Astrocyte of the spinal cord (primary cell): ENCODE measurements around the gene PHOX2B.

Experiments used
- DNase-seq: peaks from one replicate; pipeline ENCODE4 v3.0.0; 2011; ENCODE audit warnings: low read depth, low spot score
- H3K4me3 ChIP-seq: 2 replicates; pipeline ENCODE4 v1.5.1; 2011; ENCODE audit warnings: low read depth, mild to moderate bottlenecking, low read length, moderate library complexity
- CTCF ChIP-seq: IDR thresholded peaks from 2 replicates; pipeline ENCODE4 v1.5.1; 2012; ENCODE audit warnings: low read depth, mild to moderate bottlenecking, low read length, inconsistent platforms
- in situ Hi-C: cut with HindIII; loops from 2 replicates; pipeline ENCODE4 v1.10.0; 2017; ENCODE audit warnings: low sequenced_read_pairs

PHOX2B gene

GRCh38 chr4:41787931-41788330 lies 39.4 kb upstream of the PHOX2B start:
- DNase-seq = no peak
- in situ Hi-C loops = no loop called here
- no peak overlapping the region for H3K4me3 ChIP-seq
- TF ChIP-seq CTCF = no peak

GRCh38 chr4:41785665-41786064 lies 37.1 kb upstream of the PHOX2B start:
- DNase-seq = no peak
- in situ Hi-C loops = no loop called here
- no peak overlapping the region for H3K4me3 ChIP-seq
- TF ChIP-seq CTCF = no peak

- no peak for TF ChIP-seq CTCF
- DNase-seq = no peak
- in situ Hi-C loops = no loop called here
- H3K4me3 ChIP-seq = no peak overlapping the region
Measured at GRCh38 chr4:41784191-41784979, 35.9 kb upstream of the PHOX2B start.

- no peak overlapping the region for H3K4me3 ChIP-seq
- TF ChIP-seq CTCF = no peak
- in situ Hi-C loops = no loop called here
- DNase-seq = no peak
Measured at GRCh38 chr4:41776466-41776865, 27.9 kb upstream of the PHOX2B start.

GRCh38 chr4:41763729-41764128 lies 15.2 kb upstream of the PHOX2B start:
- in situ Hi-C loops = no loop called here

GRCh38 chr4:41758884-41759283 lies 10.4 kb upstream of the PHOX2B start:
- no peak overlapping the region for H3K4me3 ChIP-seq
- DNase-seq = no peak
- in situ Hi-C loops = no loop called here
- no peak for TF ChIP-seq CTCF

More at GRCh38 chr4:41763729-41764128, 15.2 kb upstream of the PHOX2B start:
- no peak for DNase-seq
- no peak overlapping the region for H3K4me3 ChIP-seq
- no peak for TF ChIP-seq CTCF
